Ascending aorta (tissue), 2 donors: ENCODE measurements around the gene CRELD2. TPM values are rescaled to one million over a fixed set of nuclear protein-coding genes. Genes with fewer than 3 reads are reported as not detected.

Source experiments
- DNase-seq, 2 donors: peaks; one replicate each; pipeline ENCODE4 v3.0.0-alpha.2; 2019; ENCODE audit warnings: low spot score in 2 of 2
- H3K27ac ChIP-seq, 2 donors: fragments of 200-600 bp; sonication (generic); one replicate each; pipeline ENCODE4 v1.5.1; 2016 to 2017; ENCODE audit warnings: mild to moderate bottlenecking in 1 of 2
- H3K27me3 ChIP-seq: fragments of 200-600 bp; sonication (generic); one replicate; pipeline ENCODE4 v1.5.1; 2017
- H3K36me3 ChIP-seq, 2 donors: fragments of 200-600 bp; sonication (generic); one replicate each; pipeline ENCODE4 v1.5.1; 2016
- H3K4me1 ChIP-seq, 2 donors: fragments of 200-600 bp; sonication (generic); one replicate each; pipeline ENCODE4 v1.5.1; 2016 to 2017; ENCODE audit warnings: mild to moderate bottlenecking in 1 of 2
- H3K4me3 ChIP-seq, 2 donors: fragments of 200-600 bp; sonication (generic); one replicate each; pipeline ENCODE4 v1.5.1; 2016 to 2017; ENCODE audit warnings: mild to moderate bottlenecking in 1 of 2
- H3K9me3 ChIP-seq, 2 donors: fragments of 200-600 bp; sonication (generic); one replicate each; pipeline ENCODE4 v1.5.1; 2016
- intact Hi-C: fragments of 100-400 bp; cut with DNase I; formaldehyde crosslinking; loops from one replicate; pipeline ENCODE4 v1.15.1; 2023
- total RNA-seq: library from RNA; depleted of rRNA; stranded (reverse); fragments of >200 nt; gene quantifications from one replicate; pipeline ENCODE4 v1.1.0, GENCODE V29; 2016
- TF ChIP-seq, protein P1 (sequence below), 3 experiments: fragments of 200-600 bp in 2 of 3; fragments of 450-650 bp in 1 of 3; sonication (generic) in 2 of 3; IDR thresholded peaks; one replicate each; pipeline ENCODE4 v1.5.1; 2016 to 2019; ENCODE audit warnings: antibody characterized with exemption in 3 of 3, mild to moderate bottlenecking in 1 of 3, moderate library complexity in 1 of 3

CRELD2 gene
- total RNA-seq, 1 donor from 2014 or later = 61.8 TPM

DNA sequence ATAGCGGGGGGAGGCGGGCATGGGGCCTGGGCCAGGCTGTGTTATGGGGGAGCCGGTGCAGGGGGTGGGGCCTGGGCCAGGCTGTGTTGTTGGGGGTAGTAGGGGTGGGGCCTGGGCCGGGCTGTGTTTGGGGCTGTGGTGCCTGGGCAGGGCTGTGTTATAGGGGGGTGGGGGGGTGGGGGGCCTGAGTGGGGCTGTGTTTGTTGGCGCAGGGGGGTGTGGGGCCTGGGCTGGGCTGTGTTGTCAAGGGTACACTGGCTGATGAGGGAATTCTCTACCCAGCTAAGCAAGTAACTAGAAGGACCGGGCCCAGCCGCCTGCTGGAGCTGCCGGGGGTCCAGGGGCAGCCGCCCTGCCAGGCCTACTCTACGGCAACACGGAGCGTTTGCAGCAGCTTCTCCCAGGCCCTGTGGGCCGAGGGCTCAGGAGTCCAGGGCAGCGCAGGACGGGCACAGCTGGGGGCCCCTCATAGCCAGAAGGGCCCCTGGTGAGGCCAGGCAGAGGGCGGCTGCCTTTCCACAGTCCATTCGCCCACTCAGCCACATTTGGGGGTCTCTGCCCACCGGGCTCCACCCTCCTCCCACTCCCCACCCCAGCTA lies 32.1 kb downstream of the CRELD2 start:
- TF ChIP-seq, protein P1, sequence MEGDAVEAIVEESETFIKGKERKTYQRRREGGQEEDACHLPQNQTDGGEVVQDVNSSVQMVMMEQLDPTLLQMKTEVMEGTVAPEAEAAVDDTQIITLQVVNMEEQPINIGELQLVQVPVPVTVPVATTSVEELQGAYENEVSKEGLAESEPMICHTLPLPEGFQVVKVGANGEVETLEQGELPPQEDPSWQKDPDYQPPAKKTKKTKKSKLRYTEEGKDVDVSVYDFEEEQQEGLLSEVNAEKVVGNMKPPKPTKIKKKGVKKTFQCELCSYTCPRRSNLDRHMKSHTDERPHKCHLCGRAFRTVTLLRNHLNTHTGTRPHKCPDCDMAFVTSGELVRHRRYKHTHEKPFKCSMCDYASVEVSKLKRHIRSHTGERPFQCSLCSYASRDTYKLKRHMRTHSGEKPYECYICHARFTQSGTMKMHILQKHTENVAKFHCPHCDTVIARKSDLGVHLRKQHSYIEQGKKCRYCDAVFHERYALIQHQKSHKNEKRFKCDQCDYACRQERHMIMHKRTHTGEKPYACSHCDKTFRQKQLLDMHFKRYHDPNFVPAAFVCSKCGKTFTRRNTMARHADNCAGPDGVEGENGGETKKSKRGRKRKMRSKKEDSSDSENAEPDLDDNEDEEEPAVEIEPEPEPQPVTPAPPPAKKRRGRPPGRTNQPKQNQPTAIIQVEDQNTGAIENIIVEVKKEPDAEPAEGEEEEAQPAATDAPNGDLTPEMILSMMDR (IDR thresholded peaks at IDR 0.05) = no peak
- Histone ChIP-seq H3K4me3 (no peak overlapping the region), H3K27ac (no peak overlapping the region), H3K36me3 (no peaks in the 10 kb centered on the region), H3K9me3 (no peaks in the 10 kb centered on the region), H3K27me3 (no peaks in the 10 kb centered on the region), H3K4me1 (peaks cover 3 to 16% of the 10 kb centered on the region in 2 donors)
- intact Hi-C loops = no loop called here
- no peak for DNase-seq

DNA sequence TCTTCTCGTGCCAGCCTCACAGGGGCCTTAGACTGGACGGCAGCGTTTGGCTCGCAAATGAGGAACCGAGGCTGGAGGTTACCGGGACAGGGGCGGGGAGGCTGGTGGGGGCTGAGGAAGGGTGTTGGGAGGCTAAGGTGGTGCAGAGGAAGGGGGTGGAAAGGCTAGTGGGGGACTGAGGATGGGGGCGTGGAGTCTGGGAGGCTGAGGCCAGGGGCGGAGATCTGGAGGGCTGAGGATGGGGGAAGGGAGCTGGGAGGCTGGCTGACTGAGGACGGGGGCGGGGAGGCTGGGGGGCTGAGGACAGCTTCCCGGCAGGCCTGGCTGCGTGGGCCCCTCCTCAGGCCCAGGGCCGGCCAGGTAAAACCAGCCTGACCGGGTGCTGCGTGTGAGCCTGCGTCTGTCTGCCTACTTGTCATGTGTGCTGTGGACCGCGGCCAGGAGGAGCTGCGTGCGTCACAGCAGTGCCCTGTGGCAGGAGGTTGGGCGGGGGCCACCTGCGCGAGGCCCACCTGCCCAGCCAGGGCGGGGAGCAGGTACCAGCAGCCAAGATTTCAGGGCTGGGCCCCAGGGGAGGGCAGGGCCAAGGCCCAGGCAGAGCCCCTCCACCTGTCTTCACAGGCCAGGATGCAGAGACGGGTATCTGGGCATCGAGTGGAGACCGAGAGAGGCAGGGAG lies 32.7 kb downstream of the CRELD2 start:
- H3K9me3 ChIP-seq = no peaks in the 10 kb centered on the region
- no peak overlapping the region for H3K4me3 ChIP-seq
- H3K27me3 ChIP-seq = no peaks in the 10 kb centered on the region
- TF ChIP-seq, protein P1 (IDR thresholded peaks at IDR 0.05) = no peak
- H3K36me3 ChIP-seq = no peaks in the 10 kb centered on the region
- no peak for DNase-seq
- no peak overlapping the region for H3K27ac ChIP-seq
- intact Hi-C loops = no loop called here
- peaks cover 3 to 16% of the 10 kb centered on the region in 2 donors for H3K4me1 ChIP-seq

DNA sequence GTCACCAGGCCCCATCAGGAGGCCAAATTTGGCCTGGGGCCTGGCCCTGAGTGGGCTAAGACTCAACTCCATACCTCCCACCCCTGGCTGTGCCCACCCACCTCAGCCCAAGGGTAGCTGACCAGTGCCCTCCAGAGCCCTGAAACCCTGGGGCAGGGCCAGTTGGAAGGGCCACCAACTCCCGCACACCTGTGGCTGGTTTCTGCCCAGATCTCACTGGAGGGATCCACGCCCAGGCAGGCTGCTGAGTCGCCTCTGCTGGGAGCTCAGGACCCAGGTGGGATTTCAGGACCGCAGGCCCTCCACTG lies 33.2 kb downstream of the CRELD2 start:
- Histone ChIP-seq H3K4me3 (no peak overlapping the region), H3K4me1 (peaks cover 3 to 16% of the 10 kb centered on the region in 2 donors), H3K36me3 (no peaks in the 10 kb centered on the region), H3K9me3 (no peaks in the 10 kb centered on the region), H3K27me3 (no peaks in the 10 kb centered on the region), H3K27ac (peak overlapping the region in 1 of 2 donors; percentile 32)
- no peak for DNase-seq
- intact Hi-C loops = no loop called here
- TF ChIP-seq, protein P1 (IDR thresholded peaks at IDR 0.05) = no peak

DNA sequence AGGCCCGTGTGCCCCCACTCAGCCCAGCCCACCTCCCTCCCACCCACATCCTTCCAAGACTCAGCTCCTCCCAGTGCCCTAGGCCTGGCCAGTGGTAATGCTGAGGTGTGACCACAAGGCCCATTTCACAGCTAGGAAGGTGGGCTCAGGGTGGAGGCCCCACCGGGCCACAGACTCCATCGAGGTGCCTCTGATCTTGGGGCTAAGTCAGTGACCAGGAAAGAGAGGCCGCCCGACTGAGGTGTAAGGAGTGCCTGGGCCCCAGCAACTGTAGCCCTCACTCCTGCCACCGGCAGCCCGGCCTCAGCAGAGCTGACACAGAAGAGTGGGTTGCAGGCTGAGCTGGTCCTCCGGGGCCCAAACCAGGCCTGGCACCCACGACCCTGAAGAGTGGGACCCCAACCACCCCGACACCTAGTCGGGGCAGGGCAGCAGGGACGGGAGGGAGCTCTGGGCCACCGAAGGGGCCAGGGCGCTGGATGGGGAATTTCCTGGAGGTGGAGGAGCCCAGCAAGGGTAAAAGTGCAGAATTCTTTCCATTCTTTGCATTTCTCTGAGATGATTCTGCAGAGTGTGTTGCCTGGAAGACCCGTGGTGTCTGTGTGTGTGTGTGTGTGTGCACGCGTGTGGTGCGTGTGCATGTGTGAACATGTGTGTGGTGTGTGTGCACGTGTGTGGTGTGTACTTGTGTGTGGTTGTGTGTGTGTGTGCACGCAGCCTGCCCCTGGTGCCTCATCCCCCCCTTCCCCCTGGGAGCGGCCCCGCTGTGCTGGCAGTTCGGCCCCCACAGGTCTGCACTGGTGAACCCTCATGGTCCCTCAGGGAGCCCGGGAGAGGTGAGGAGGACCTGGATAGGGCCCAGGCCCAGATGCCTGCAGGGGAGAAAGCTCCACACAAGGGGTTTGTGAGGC lies 33.8 kb downstream of the CRELD2 start:
- Histone ChIP-seq H3K27me3 (no peaks in the 10 kb centered on the region), H3K4me3 (no peak overlapping the region), H3K9me3 (no peaks in the 10 kb centered on the region), H3K4me1 (peaks cover 3 to 16% of the 10 kb centered on the region in 2 donors), H3K27ac (peak overlapping the region; percentile 32 to 60), H3K36me3 (no peaks in the 10 kb centered on the region)
- DNase-seq = no peak
- TF ChIP-seq, protein P1 (IDR thresholded peaks at IDR 0.05) = no peak
- intact Hi-C loops = no loop called here

DNA sequence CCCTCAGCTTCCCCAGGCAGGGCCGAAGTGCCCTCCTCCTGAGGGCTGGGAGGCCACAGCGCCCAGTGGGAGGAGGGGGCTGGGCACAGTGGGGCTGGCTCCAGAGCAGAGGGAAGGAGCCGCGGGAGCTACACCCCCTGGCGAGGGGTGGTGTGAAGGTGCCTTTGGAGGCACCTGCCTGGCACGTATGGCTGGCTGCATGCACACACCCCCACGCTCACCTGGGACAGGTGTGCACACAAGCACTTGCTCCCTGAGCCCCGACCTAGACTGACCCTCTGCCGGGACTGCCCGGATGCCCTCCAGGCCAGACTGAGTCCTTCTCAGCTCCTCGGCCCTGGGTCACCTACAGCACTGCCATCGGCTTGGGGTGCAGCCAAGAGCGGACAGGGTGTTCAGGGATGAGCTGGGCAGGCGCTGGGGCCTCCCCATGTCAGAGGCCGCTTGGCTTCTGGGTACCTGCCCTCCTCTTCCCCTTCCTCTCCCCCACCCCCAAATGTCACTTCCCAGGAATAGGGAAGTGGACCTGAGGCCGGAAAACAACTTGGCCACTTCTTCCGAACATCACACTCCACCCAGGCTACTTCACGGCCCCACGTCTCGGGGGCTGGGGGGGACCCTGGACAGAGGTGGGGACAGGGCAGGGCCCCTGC lies 34.7 kb downstream of the CRELD2 start:
- intact Hi-C loops = no loop called here

More for the DNA sequence above, 34.7 kb downstream of the CRELD2 start:
- Histone ChIP-seq H3K4me1 (peaks cover 3 to 16% of the 10 kb centered on the region in 2 donors), H3K27me3 (no peaks in the 10 kb centered on the region), H3K36me3 (no peaks in the 10 kb centered on the region), H3K27ac (peak overlapping the region; percentile 19 to 36), H3K9me3 (no peaks in the 10 kb centered on the region), H3K4me3 (no peak overlapping the region)
- no peak for DNase-seq
- TF ChIP-seq, protein P1 (IDR thresholded peaks at IDR 0.05) = no peak
